NCI-H1930 (cell line): Measurements from ENCODE around the gene NIM1K.
"Not testable (repeated sequence)": the region's sequence is repeated elsewhere in the genome, so short reads cannot be mapped to it uniquely, and the experiment has no call there.

Experiments used
- DNase-seq, 2 experiments: peaks; one replicate each; lab custom pipeline; 2025; lab: John Stamatoyannopoulos, UW

NIM1K gene

DNA sequence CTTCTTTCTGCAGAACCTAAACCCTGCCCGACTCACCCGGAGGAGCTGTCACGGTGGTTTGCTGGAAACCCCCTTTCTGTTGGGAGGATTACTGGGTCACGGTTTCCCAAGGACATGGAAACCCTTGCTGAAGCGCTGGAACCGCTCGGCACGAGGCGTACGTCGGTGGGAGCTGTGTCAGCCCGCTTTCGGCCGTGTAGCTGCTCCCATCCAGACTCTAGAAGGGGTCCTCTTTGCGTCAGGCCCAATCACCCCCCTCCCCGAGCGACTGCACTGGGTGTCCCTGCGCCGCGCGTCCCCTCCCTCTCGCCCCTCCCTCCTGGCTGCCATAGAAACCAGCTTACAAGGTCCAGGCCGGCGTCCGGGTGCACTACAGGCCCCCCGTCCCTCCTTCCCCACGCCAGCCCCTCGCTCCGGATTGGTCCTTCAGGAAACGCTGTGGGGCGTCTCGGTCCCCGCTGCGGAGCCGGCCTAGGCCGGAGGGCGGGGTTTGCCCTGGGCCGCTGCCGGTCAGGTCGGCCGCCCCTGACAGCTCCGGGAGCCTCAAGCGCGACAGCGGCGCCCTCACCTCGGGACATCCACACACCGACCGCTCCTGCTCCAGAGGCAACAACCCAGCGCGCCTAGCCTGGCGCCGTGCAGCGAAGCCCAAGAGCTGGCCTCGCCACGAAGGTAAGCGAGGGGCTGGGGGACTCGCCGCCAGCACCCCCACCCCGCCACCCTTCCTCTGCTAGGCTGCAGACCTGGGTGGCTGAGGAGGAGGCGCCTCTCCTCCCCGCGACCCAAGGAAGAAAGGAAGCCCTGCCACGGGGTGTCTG lies at the start of gene NIM1K:
TSS of gene NIM1K (plus strand) at position 486 of the 818 bp plus-strand sequence. CDS start 53,551 bp downstream, outside the sequence.
- peak; percentile 69 to 70 for DNase-seq

GRCh38 chr5:43145071-43145470 lies 47.0 kb upstream of the NIM1K start:
- DNase-seq: no peak

- no peak for DNase-seq
These were observed 45.1 kb upstream of the NIM1K start for GRCh38 chr5:43146958-43147357.

- no peak for DNase-seq
These were observed 43.6 kb upstream of the NIM1K start for GRCh38 chr5:43148417-43148816.

DNA sequence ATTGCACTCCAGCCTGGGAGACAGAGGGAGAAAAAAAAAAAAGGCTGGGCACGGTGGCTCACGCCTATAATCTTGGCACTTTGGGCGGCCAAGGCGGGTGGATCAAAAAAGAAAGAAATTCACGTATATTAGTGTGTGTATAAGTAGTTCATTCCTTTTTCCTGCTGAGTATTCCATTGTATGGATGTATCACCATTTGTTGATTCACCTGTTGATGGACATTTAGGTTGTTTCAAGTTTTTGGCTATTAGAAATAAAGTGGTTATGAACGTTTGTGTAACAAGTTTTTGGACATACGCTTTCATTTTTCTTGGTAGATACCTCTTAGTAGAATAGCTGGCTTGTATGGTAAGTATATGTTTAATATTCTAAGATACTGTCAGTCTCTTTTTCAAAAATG lies 42.8 kb upstream of the NIM1K start:
- DNase-seq: no peak

DNA sequence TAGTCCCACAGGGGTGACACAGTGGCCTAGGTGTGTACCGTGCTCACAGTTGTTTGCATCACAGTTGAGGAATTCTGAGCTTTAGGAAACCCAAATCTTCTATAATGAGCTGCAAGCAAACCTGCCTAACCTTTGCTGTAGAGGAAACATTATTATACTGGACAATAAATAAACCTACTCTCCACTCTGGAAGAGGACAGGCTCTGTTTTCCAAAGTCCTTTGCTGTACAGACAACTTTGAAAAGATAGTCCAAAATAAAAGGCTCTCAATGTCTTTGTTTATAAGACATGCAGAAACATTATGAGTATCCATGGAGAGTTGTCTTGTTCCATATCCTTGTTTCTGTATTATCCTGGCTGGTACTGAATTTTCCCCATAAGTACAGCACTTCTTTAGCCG lies 42.0 kb upstream of the NIM1K start:
- no peak for DNase-seq

- DNase-seq: no peak
These were observed 41.3 kb upstream of the NIM1K start for GRCh38 chr5:43150748-43151147.

DNA sequence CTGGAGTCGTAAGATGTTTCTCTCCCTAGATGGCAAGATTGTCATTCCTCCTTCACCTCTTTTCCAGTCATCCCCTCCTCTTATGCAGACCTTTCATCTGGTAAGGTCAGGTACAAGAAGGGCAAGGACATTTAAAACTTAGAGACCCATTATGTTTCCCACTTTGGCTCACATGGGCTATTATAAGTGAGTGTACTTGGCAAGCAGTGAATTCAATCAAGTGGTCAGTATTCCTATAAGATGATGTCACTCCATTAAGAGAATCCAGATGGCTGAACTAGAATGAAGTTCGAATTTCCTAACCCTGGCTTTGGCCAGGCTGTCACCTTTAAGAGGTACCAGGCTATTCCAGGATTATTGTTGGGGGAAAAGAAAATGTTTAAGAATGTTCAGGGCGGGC lies 39.1 kb upstream of the NIM1K start:
- no peak for DNase-seq

DNA sequence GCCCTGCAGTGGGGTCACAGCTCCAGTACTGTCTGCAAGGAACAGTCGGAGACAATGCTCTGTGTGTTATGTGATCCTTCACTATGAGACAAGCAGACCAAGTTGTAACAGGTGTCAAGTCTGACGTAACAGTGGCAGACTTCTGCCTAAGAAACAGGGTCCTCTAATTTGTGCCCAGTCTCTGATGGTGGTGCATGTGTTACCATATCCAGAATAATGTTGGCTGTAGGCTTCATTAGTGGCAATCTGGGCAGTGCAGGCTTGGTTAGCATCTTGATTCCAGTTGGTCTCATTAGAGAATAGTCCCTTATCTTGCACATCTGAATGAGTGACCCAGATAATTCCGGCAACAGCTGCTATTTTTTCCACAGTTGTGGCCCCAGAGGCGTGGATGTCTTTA lies 37.6 kb upstream of the NIM1K start:
- no peak for DNase-seq

DNA sequence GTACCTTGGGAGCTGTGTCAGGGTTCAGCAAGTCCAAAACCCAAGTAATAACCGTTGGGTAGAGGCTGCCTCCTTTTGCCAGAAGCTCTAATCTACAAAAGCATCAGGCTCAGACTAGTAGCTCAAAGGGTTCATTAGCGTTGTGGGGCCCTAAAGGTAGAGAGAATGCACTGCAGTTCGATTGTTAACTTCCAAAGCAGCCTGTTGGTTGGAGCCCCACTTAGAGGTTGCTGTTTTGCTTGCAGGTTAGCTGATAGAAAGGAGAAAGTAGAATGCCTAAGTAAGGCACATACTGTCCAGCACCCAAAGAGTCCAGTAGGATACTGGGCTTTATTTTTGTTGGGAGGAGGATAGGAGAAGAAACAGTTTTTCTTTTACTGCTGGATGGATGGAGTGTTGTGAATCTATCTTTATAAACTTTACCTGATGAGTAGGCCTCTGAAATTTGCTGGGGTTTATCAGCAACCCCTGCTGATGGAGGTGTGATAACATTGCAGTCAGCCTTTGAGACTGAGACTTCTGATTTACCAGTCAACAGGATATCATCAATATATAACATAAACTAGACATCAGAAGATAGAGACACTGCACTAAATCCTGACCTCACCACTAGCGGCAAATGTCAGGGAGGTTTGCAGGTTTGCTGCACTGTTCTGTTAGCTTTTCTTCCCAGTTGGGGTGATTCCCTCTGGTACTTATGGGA lies 36.5 kb upstream of the NIM1K start:
- no peak for DNase-seq

- DNase-seq: no peak
These were observed 35.6 kb upstream of the NIM1K start for GRCh38 chr5:43156388-43156787.

DNA sequence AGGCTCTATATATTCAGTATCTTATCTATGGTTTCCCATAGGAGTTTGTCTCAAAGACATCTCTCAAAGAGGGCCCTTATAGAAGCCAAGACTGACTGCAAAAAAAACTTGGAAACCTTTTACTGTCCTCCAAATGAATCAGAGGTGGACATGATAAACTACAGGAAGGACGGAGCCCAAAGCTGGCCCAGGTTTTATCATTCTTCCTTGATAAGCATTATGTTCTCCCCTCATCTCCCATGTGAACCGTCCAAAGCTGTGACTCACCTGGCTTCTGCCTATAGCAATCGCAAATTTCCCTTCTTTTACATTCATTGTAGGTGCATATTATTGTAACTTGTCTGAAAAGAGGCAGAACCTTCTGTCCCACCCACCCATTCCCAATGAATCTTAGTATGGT lies 35.0 kb upstream of the NIM1K start:
- no peak for DNase-seq

DNA sequence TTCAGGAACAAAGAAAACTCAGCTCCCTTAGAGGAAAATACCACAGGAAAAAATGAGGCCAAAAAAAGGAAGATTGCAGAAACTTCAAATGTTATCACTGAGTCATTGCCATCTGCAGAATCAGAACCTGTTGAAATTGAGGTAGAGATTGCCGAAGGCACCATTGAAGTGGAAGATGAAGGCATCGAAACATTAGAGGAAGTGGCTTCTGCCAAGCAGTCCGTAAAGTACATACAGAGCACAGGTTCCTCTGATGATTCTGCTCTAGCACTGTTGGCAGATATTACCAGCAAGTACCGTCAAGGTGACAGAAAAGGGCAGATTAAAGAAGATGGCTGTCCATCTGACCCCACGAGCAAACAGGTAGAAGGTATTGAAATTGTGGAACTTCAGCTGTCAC lies 30.8 kb upstream of the NIM1K start:
- DNase-seq: no peak

GRCh38 chr5:43164801-43165200 lies 27.2 kb upstream of the NIM1K start:
- not testable (repeated sequence) for DNase-seq

- no peak for DNase-seq
These were observed 26.7 kb upstream of the NIM1K start for GRCh38 chr5:43165323-43165722.

GRCh38 chr5:43168175-43168574 lies 23.9 kb upstream of the NIM1K start:
- DNase-seq: no peak

GRCh38 chr5:43171451-43171850 lies 20.6 kb upstream of the NIM1K start:
- no peak for DNase-seq

GRCh38 chr5:43171926-43172325 lies 20.1 kb upstream of the NIM1K start:
- no peak for DNase-seq

DNA sequence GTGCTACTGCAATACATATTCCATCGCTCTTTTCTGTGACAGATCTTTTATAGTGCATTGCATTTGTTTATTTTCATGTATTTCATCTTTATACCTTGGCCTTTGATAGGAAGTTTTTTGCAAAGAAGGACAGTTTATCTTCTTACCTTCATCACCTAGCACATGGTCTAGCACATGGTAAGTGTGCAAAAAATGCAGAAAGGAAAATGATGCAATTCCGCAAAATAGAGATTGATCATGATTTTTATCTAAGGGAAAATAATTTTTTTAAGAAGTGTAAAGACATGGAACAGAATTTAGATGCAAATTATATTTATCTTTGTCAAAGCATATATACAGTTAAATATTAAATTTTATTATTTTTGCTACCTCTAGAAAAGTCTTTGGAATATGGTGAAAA lies 19.2 kb upstream of the NIM1K start:
- no peak for DNase-seq

DNA sequence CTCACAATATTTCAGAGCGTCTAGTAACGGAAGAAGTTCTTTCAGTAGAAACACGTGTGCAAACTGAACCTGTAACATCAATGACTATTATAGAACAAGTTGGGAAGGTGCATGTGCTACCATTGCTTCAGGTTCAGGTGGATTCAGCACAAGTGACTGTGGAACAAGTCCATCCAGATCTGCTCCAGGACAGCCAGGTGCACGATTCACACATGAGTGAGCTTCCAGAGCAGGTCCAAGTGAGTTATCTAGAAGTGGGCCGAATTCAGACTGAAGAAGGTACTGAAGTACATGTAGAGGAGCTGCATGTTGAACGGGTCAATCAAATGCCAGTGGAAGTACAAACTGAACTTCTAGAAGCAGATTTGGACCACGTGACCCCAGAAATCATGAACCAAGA lies 17.4 kb upstream of the NIM1K start:
- no peak for DNase-seq

GRCh38 chr5:43179836-43180235 lies 12.2 kb upstream of the NIM1K start:
- no peak for DNase-seq

- DNase-seq: no peak
These were observed 9.6 kb upstream of the NIM1K start for GRCh38 chr5:43182421-43182820.

DNA sequence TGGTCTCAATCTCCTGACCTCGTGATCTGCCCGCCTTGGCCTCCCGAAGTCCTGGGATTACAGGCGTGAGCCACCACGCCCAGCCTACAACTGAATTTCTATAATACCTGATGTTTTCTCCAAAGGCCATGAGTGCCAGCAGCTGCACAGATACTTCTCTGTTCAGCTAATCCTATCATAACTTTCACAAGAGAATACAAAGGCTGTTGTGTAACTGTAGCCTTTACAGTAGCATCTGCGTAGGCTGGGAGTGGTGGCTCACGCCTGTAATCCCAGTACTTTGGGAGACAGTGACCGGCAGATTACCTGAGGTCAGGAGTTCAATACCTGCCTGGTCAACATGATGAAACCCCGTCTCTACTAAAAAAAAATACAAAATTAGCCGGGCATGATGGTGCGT lies 8.9 kb upstream of the NIM1K start:
- not testable (repeated sequence) for DNase-seq
